HEK293 (cell line): ENCODE measurements around the gene TMEM150B.

Experiments used
- CTCF ChIA-PET: fragments of 350-600 bp; formaldehyde crosslinking; extraction: SDS; loops from one replicate; lab custom pipeline; 2021; ENCODE audit warnings: antibody characterized with exemption; lab: Yijun Ruan, JAX
- POLR2A ChIA-PET: fragments of 300-600 bp; formaldehyde crosslinking; extraction: SDS; loops from one replicate; lab custom pipeline; 2020; ENCODE audit warnings: antibody characterized with exemption, inconsistent platforms; lab: Yijun Ruan, JAX
- H3K27ac ChIP-seq: fragments of 200-500 bp; sonication (Bioruptor generic); 2 replicates; pipeline ENCODE4 v1.5.1; 2014; ENCODE audit warnings: low read depth, low read length, control low read depth, inconsistent platforms; ENCODE audit errors: extremely low read depth
- H3K36me3 ChIP-seq, 2 experiments: fragments of 200-500 bp in 1 of 2; sonication (Bioruptor generic) in 1 of 2; 1 replicate in 1 of 2; 2 replicates in 1 of 2; pipeline ENCODE4 v1.5.1; 2014 to 2017; ENCODE audit warnings: inconsistent platforms in 2 of 2, low read length in 2 of 2; ENCODE audit not compliant: control insufficient read depth in 2 of 2, insufficient read depth in 1 of 2
- H3K4me1 ChIP-seq: fragments of 200-500 bp; sonication (Bioruptor generic); 2 replicates; pipeline ENCODE4 v1.5.1; 2014; ENCODE audit warnings: mild to moderate bottlenecking, low read length, inconsistent platforms; ENCODE audit not compliant: control insufficient read depth, insufficient read depth
- H3K4me3 ChIP-seq: 2 replicates; pipeline ENCODE4 v1.5.1; 2011; ENCODE audit warnings: low read depth, mild to moderate bottlenecking, control low read depth, low read length, moderate library complexity
- H3K9me3 ChIP-seq: fragments of 200-500 bp; sonication (Bioruptor generic); 2 replicates; pipeline ENCODE4 v1.5.1; 2014; ENCODE audit warnings: low read depth, low read length, inconsistent platforms; ENCODE audit not compliant: control insufficient read depth, insufficient read depth
- ATF2 ChIP-seq: fragments of 450-650 bp; formaldehyde crosslinking; IDR thresholded peaks from 2 replicates; pipeline ENCODE4 v1.5.1; 2016; ENCODE audit warnings: missing biosample characterization, missing genetic modification characterization, low read depth
- RBAK ChIP-seq: fragments of 450-650 bp; formaldehyde crosslinking; IDR thresholded peaks from 2 replicates; pipeline ENCODE4 v1.5.1; 2016; ENCODE audit warnings: missing biosample characterization, missing genetic modification characterization
- SCRT1 ChIP-seq: fragments of 450-650 bp; formaldehyde crosslinking; IDR thresholded peaks from 2 replicates; pipeline ENCODE4 v1.5.1; 2016; ENCODE audit warnings: missing biosample characterization, missing genetic modification characterization, borderline replicate concordance
- ZNF10 ChIP-seq: fragments of 450-650 bp; formaldehyde crosslinking; IDR thresholded peaks from 2 replicates; pipeline ENCODE4 v1.5.1; 2017; ENCODE audit warnings: missing biosample characterization, missing genetic modification characterization
- ZNF112 ChIP-seq: fragments of 450-650 bp; formaldehyde crosslinking; IDR thresholded peaks from 2 replicates; pipeline ENCODE4 v1.5.0; 2017; ENCODE audit warnings: missing biosample characterization, missing genetic modification characterization
- ZNF214 ChIP-seq: fragments of 450-650 bp; formaldehyde crosslinking; IDR thresholded peaks from 2 replicates; pipeline ENCODE4 v1.5.1; 2017; ENCODE audit warnings: missing biosample characterization, mild to moderate bottlenecking, missing genetic modification characterization, borderline replicate concordance
- ZNF335 ChIP-seq: fragments of 450-650 bp; formaldehyde crosslinking; conservative IDR thresholded peaks from 2 replicates; pipeline ENCODE4 v1.5.1; 2016; ENCODE audit warnings: missing biosample characterization, missing genetic modification characterization
- ZNF398 ChIP-seq: fragments of 450-650 bp; formaldehyde crosslinking; IDR thresholded peaks from 2 replicates; pipeline ENCODE4 v1.5.1; 2017; ENCODE audit warnings: missing biosample characterization, missing genetic modification characterization
- ZNF521 ChIP-seq: fragments of 450-650 bp; formaldehyde crosslinking; IDR thresholded peaks from 2 replicates; pipeline ENCODE4 v1.5.1; 2017; ENCODE audit warnings: missing biosample characterization, mild to moderate bottlenecking, missing genetic modification characterization
- ZNF549 ChIP-seq: fragments of 450-650 bp; IDR thresholded peaks from 2 replicates; pipeline ENCODE4 v1.5.1; 2018; ENCODE audit warnings: missing biosample characterization, missing genetic modification characterization, mild to moderate bottlenecking, inconsistent platforms, moderate library complexity
- ZNF692 ChIP-seq: fragments of 450-650 bp; formaldehyde crosslinking; IDR thresholded peaks from 2 replicates; pipeline ENCODE4 v1.5.1; 2016; ENCODE audit warnings: missing biosample characterization, missing genetic modification characterization
- ZNF747 ChIP-seq: fragments of 450-650 bp; formaldehyde crosslinking; IDR thresholded peaks from 2 replicates; pipeline ENCODE4 v1.5.1; 2016; ENCODE audit warnings: missing biosample characterization, missing genetic modification characterization
- ZNF76 ChIP-seq: fragments of 450-650 bp; formaldehyde crosslinking; IDR thresholded peaks from 2 replicates; pipeline ENCODE4; 2016; ENCODE audit warnings: low read depth, missing biosample characterization, missing genetic modification characterization, borderline replicate concordance
- ZSCAN16 ChIP-seq: fragments of 450-650 bp; formaldehyde crosslinking; IDR thresholded peaks from 2 replicates; pipeline ENCODE4 v1.5.1; 2016; ENCODE audit warnings: missing biosample characterization, missing genetic modification characterization

The TMEM150B gene

GRCh38 chr19:55319785-55320184 lies 5.4 kb downstream of the TMEM150B start:
- H3K4me3 ChIP-seq = no peak overlapping the region
- ChIA-PET POLR2A (interaction anchor here (0.8 to 3.4 kb wide), 2 partner anchors 19 to 40 kb away, joined by 5 to 17 read pairs; partner anchors contain the start of genes HSPBP1 and KMT5C), CTCF (interaction anchor here (6.6 kb wide), 1 partner anchor 18 kb away, joined by 41 read pairs; no protein-coding TSS in a partner anchor)
- H3K9me3 ChIP-seq = no peaks in the 10 kb centered on the region
- no peak overlapping the region for H3K27ac ChIP-seq
- TF ChIP-seq ZNF335 (tag by site-specific recombination) (peak; percentile 66), ZNF76 (tag by site-specific recombination) (peak; percentile 91), ZNF10 (tag by site-specific recombination) (no peak)
- no peaks in the 10 kb centered on the region for H3K4me1 ChIP-seq
- H3K36me3 ChIP-seq = no peaks in the 10 kb centered on the region

GRCh38 chr19:55316646-55317045 lies 8.5 kb downstream of the TMEM150B start:
- CTCF ChIA-PET = interaction anchor here (0.7 to 5.7 kb wide), 4 partner anchors 14 to 360 kb away, joined by 3 to 45 read pairs (median 5); no protein-coding TSS in a partner anchor
- Histone ChIP-seq H3K4me3 (no peak overlapping the region), H3K27ac (no peak overlapping the region), H3K9me3 (no peaks in the 10 kb centered on the region), H3K36me3 (peaks cover 0 to 4% of the 10 kb centered on the region in 2 experiments; a peak in 1 of 3 replicates), H3K4me1 (no peaks in the 10 kb centered on the region)
- POLR2A ChIA-PET = interaction anchor here (3.4 kb wide), 1 partner anchor 23 kb away, joined by 17 read pairs; the partner anchor contains the start of gene KMT5C
- TF ChIP-seq ZNF521 = no peak
- no peak for TF ChIP-seq ZNF214
- TF ChIP-seq SCRT1 (tag by site-specific recombination) = no peak
- TF ChIP-seq ZNF398 (tag by site-specific recombination) = no peak
- TF ChIP-seq ATF2 (tag by site-specific recombination) = no peak
- TF ChIP-seq ZSCAN16 (tag by site-specific recombination) = no peak
- TF ChIP-seq ZNF692 (tag by site-specific recombination) = no peak
- no peak for TF ChIP-seq ZNF747 (tag by site-specific recombination)
- TF ChIP-seq ZNF549 = no peak

- POLR2A ChIA-PET = no interaction called here
- Histone ChIP-seq H3K27ac (no peak overlapping the region), H3K36me3 (peaks cover 0 to 4% of the 10 kb centered on the region in 2 experiments; a peak in 2 of 3 replicates), H3K9me3 (no peaks in the 10 kb centered on the region), H3K4me3 (no peak overlapping the region), H3K4me1 (no peaks in the 10 kb centered on the region)
- CTCF ChIA-PET = interaction anchor here (0.7 to 5.7 kb wide), 3 partner anchors 14 to 360 kb away, joined by 4 to 45 read pairs (median 5); no protein-coding TSS in a partner anchor
- TF ChIP-seq ZNF112 (tag by site-specific recombination) (peak; percentile 93), RBAK (tag by site-specific recombination) (no peak)
Measured at GRCh38 chr19:55315956-55316525, 9.1 kb downstream of the TMEM150B start.
